Ecto neural progenitor cell (in vitro differentiated cells): Measurements from ENCODE around the gene CNIH2.

Experiments used
- DNase-seq: peaks from one replicate; pipeline ENCODE4 v3.0.0-alpha.2; 2018; ENCODE audit warnings: low spot score

Gene CNIH2

GRCh38 chr11:66291706-66292542 is 13.9 kb downstream of the CNIH2 start, which contains the start of gene TMEM151A:
TMEM151A (plus strand) TSS chr11:66291894; CDS start chr11:66292014, 120 bp downstream.
- DNase-seq, result no peak

- no peak for DNase-seq
These were observed 14.8 kb downstream of the CNIH2 start for GRCh38 chr11:66292543-66293332.

- DNase-seq, result no peak
These were observed 15.4 kb downstream of the CNIH2 start for GRCh38 chr11:66293352-66293751.

GRCh38 chr11:66293777-66294625 is 16.0 kb downstream of the CNIH2 start:
- DNase-seq, result no peak

DNA sequence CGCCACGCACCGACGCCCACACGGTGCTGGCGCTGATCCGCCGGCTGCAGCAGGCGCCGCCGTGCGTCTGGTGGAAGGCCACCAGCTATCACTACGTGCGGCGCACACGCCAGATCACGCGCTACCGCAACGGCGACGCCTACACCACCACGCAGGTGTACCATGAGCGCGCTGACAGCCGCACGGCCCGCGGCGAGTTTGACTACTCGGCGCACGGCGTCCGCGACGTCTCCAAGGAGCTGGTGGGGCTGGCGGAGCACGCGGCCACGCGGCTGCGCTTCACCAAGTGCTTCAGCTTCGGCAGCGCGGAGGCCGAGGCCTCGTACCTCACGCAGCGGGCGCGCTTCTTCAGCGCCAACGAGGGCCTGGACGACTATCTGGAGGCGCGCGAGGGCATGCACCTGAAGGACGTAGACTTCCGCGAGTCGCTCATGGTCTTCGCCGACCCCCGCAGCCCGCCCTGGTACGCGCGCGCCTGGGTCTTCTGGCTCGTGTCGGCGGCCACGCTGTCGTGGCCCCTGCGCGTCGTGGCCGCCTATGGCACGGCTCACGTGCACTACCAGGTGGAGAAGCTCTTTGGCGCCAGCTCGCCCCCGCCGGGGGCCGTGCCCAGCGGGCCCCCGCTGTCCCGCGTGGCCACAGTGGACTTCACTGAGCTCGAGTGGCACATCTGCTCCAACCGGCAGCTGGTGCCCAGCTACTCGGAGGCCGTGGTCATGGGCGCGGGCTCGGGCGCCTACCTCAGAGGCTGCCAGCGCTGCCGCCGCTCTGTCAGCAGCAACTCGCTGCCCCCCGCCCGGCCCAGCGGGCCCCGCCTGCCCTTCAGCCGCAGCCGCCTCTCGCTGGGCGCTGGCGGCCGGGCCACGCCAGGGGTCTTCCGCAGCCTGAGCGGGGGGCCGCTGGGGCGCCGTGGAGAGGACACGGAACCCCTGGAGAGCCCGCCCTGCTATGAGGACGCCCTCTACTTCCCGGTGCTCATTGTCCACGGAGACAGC is 16.9 kb downstream of the CNIH2 start:
- DNase-seq, result no peak

- no peak for DNase-seq
These were observed 19.6 kb downstream of the CNIH2 start for GRCh38 chr11:66297610-66298009.

GRCh38 chr11:66299186-66299585 is 21.2 kb downstream of the CNIH2 start:
- DNase-seq, result no peak

DNA sequence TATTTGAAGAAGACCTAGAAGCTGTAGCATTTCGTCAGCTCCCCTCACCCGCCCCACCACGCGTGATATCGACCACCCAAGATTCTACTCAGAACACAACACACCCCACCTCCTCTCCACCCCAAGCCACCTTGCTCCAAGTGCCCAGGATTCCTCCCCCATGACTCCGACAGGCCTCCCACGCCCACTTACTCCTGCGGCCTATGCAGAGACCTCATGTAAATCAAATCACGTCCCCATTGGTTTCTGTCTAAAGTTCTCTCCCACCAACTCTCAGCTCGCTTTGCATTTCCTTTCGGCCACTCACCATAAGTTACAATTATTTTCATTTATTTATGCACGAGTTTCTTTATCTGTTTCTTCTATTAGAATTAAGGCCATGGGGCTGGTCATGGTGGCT is 24.7 kb downstream of the CNIH2 start:
- DNase-seq, result no peak

- no peak for DNase-seq
These were observed 31.5 kb downstream of the CNIH2 start for GRCh38 chr11:66309475-66309874.

- DNase-seq, result no peak
These were observed 32.3 kb downstream of the CNIH2 start for GRCh38 chr11:66310324-66310723.

- DNase-seq, result peak; percentile 43
These were observed 32.9 kb downstream of the CNIH2 start for GRCh38 chr11:66310803-66311440.

DNA sequence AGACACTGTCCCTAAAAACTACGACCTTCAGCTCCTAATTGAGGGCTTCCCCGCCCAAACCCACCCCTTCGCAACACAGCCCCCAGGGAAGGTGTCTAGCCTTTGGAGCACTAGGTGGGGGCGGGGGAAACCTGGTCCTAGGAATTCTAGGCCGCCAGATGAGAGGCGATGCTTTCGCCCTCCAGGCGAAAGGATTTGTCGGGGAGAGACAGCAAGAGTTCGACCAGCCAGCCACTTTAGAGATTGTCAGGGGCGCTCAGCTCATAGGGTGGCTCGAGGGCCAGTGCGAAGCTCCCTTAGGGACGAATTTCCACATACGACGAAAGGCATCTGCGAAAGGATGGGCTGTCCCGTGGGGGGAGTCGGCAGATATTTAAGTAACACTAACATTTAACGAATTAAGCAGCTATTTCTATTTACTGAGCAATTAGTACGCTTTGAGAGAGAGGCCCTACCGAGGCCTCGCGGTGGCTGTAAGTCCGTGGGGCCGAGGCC is 33.5 kb downstream of the CNIH2 start:
- no peak for DNase-seq

GRCh38 chr11:66311965-66312548 is 34.1 kb downstream of the CNIH2 start:
- DNase-seq, result peak; percentile 92

GRCh38 chr11:66312549-66313320 is 34.8 kb downstream of the CNIH2 start:
- DNase-seq, result peak; percentile 100

DNA sequence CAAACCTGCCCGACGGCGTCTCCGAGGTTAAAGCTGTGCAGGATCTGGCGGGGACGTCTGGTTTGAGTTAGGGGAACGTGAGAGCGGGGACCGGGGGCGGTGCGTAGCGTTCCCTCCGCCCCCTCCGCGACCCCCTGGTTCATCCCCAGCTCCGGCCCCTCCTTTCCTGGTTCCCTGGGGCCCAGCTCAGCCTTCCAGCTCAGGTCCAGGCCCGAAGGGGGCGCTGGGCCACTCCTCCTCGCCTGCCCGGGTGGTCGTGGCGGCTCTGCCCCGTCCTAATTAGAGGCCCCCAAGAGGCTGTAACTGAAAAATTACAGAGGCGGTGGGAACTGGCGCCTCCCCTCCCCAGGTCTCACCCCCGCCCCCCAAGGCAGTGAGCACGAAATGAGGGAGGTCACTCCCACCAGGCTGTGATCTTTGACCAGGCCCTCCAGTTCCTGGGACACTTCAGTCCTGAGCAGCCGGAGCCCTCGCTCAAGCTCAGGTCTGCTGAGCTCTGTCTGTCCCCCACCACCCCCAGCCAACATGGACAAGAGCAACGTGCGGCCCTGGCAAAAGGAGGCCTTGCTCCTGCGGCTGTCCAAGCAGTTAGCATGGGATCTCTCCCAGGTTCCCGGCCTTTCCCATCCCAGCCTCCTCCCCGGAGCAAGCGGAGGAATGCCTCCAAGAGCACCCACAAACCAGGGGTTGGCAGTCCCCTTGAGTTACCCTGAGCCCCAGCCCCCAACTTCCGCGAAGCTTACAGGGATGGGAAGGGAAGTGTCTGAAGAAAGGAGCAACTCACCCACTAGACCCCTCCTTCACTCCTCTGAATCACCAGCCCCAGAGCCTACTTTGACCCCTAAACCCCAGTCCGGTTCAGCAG is 35.6 kb downstream of the CNIH2 start:
- no peak for DNase-seq

DNA sequence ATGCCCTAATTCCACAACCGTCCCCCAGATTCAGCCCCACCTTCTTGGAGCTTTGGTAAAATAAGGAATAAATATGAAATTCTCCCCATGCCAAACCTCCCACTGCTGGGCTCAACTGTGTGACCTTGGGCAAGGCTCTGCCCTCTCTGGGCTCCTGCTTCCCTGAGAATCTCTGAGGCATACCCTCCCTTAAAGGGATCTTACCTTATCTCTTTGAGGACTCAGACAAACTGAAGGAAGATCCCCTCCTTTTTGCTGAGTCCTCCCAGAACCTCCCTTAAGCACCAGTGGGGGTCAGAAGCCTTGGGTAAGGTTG is 36.2 kb downstream of the CNIH2 start:
- DNase-seq, result no peak

DNA sequence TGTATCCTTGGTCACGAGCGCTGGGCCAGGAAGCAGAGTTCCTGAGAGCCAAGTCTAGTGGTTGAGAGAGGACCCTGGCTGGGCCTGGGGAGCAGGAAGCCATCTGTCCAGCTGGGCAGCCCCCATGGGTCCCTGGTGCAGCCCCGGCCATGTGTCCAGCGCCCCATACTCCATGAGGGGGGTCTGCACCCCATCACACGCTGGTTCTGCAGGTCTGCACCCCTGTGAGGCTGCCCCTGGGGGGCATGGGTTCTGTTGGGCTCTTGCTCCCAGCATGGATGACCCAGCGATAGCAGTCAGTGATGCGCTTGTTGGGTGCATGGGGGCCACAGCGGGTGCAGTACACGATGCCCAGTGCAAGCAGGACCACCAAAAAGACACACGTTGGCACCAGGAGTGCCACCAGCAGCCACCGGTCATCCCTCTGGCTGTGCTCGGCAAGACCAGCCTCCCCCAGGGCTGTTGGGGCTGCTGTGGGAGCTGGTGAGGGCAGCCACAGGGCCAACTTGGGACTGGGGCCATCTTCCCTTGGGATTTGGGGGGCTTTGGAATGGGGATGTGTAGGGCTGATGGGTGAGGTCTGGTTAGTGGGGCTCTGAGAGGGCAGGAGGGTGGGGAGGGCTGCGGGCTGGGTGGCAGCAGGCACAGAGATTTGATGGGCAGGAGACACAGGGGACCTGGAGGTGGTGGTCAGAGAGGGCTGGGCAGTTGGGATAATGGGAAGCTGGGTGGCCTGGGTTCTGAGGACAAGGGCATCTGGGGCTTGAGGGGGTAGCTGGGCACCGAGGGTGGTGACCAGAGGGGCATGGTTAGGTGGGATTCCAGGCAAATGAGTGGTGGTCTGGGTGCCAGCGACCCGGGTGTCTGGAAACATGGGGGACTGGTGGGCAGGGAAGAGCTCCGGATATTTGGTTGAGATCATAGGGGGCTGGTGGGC is 36.9 kb downstream of the CNIH2 start:
- no peak for DNase-seq
